ENCODE measurements around the gene SNX27. TPM values are rescaled to one million over a fixed set of nuclear protein-coding genes. Genes with fewer than 3 reads are reported as not detected.

SNX27 gene
- total and polyA plus RNA-seq, 11 donors, result 9.6 to 39.4 (median 29.0) TPM

DNA sequence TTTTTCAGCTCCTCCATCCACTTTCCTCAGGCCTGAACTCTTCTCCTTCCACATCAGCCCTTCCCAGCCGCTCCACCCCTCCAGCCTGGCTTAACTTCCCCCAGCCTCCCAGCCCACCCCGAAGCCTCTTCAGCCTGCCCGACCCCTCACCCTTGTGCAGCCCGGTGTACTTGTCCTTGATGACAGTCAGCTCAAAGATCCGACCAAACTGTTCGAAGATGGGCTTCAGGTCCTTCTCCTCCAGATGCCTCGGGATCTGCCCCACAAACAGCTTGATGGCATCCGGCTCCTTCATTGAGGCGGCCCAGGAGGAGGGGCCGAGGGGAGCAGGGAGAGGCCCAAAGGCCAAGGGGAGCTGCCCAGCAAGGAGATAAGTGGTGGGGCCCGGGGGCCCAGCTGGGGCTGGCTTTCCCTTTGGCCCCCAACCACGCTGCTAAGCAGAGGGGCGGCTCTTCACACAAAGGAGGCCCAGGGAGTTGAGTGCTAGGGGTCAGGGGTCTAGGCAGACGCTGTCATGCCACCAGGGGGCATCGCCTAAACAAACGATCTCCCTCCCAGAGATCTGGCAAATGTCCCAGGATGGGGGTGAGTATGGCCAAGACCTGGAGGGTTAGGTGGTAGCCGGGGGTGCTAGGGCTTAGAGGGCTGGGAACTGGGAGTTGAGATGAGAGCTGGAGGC is 104.0 kb downstream of the SNX27 start:
- no peaks in the 10 kb centered on the region for H3K9me3 ChIP-seq
- H3K27me3 ChIP-seq, result peaks cover 0 to 36% (median 10%) of the 10 kb centered on the region in 9 donors
- WGBS, 4 donors, result 34 to 45% (median 39%) methylated on average over 17 of the region's 17 CpGs
- intact Hi-C loops (cut with DNase I), result no loop called here
- peaks cover 0 to 41% (median 24%) of the 10 kb centered on the region in 12 donors for H3K4me1 ChIP-seq
- no peaks in the 10 kb centered on the region for H3K36me3 ChIP-seq
- H3K27ac ChIP-seq, result no peak overlapping the region
- TF ChIP-seq, protein P1, sequence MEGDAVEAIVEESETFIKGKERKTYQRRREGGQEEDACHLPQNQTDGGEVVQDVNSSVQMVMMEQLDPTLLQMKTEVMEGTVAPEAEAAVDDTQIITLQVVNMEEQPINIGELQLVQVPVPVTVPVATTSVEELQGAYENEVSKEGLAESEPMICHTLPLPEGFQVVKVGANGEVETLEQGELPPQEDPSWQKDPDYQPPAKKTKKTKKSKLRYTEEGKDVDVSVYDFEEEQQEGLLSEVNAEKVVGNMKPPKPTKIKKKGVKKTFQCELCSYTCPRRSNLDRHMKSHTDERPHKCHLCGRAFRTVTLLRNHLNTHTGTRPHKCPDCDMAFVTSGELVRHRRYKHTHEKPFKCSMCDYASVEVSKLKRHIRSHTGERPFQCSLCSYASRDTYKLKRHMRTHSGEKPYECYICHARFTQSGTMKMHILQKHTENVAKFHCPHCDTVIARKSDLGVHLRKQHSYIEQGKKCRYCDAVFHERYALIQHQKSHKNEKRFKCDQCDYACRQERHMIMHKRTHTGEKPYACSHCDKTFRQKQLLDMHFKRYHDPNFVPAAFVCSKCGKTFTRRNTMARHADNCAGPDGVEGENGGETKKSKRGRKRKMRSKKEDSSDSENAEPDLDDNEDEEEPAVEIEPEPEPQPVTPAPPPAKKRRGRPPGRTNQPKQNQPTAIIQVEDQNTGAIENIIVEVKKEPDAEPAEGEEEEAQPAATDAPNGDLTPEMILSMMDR (IDR thresholded peaks at IDR 0.05), result no peak
- no peak for TF ChIP-seq POLR2A (IDR thresholded peaks at IDR 0.05)
- ATAC-seq (no peak), DNase-seq (no peak)
- H3K4me3 ChIP-seq, result no peak overlapping the region

DNA sequence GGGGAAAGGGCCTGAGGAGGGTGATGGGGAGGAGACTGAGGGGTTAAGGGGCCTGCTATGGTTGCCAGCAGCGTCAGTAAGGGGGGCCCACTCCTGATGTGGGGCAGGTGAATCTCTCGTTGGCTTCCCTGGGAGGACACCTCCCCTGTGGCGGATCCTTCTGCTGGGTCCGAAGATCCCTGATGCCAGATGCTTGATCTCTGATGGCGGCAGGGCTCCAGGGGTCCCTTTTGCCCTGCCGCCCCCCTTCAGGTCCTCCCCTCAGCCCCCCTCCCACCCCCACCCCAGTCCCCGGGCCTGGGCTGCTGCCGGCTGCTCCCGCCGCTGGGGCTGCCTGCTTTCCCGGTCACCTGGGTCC is 104.5 kb downstream of the SNX27 start:
- DNase-seq, result no peak
- 4 to 11% (median 8%) methylated on average over 2 to 11 of the region's 11 CpGs for WGBS, 4 donors
- Histone ChIP-seq H3K9me3 (no peaks in the 10 kb centered on the region), H3K36me3 (no peaks in the 10 kb centered on the region), H3K4me1 (peaks cover 0 to 46% (median 25%) of the 10 kb centered on the region in 12 donors), H3K4me3 (no peak overlapping the region), H3K27ac (no peak overlapping the region), H3K27me3 (peaks cover 0 to 36% (median 7%) of the 10 kb centered on the region in 9 donors)
- intact Hi-C loops (cut with DNase I), result no loop called here
- TF ChIP-seq, protein P1 (IDR thresholded peaks at IDR 0.05), result no peak
- no peak for TF ChIP-seq POLR2A (IDR thresholded peaks at IDR 0.05)
- no peak for ATAC-seq

DNA sequence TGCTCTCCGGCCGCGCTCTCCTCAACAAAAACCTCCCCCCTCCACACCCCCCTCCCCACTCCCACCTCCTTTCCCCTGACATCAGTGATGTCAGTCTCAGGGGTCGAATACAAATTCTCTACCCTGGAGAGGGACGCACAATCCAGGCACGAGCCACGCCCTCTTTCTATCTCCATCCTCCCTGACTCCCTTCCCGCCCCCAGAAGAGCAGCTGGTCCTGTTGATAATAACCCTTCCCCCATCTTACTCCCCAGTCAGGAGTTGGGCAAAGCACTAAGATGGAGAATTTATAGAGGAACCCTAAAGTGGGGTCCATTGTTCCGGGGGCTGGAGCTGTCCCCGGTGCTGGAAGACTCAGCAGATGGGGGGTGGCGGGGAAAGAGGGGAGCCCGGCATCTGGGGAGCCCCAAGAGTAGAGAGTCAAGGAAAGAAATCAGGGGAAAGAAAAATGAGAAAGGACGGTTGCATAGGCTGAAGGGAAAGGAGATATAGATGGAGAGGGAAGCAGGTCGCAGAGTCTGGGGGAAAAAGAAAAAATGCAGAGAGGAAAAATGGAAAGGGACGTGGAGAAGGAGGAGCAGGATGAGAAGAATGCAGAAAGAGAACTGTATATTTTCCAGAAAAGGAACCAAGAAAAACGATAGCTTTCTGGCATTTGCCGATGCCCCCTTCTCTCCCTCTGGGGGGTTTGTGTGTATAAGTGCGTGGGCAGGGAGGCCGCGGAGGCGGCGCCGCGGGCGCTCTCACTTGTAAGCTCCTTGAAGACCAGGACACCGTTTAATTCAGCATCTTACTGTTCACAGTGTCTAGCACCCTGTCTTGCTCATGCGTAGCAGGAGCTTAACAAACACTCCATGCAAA is 105.2 kb downstream of the SNX27 start, which contains the start of gene CELF3:
CELF3 (minus strand) TSS at position 33 of the 861 bp plus-strand sequence. CDS start 783 bp downstream, outside the sequence.
- H3K27me3 ChIP-seq, result peaks cover 0 to 36% (median 7%) of the 10 kb centered on the region in 9 donors
- peak within 1 kb of the TSS in 1 of 12 donors; percentile 29 for H3K27ac ChIP-seq
- H3K9me3 ChIP-seq, result no peaks in the 10 kb centered on the region
- H3K4me1 ChIP-seq, result peaks cover 0 to 51% (median 31%) of the 10 kb centered on the region in 12 donors
- WGBS, 4 donors, result 7 to 11% (median 10%) methylated on average over 24 to 27 of the region's 27 CpGs
- H3K4me3 ChIP-seq, result peak within 1 kb of the TSS in 6 of 12 donors; percentile 5 to 33 (median 14)
- ATAC-seq (peak in 1 of 4 donors; percentile 16), DNase-seq (no peak)
- H3K36me3 ChIP-seq, result no peaks in the 10 kb centered on the region
- no peak for TF ChIP-seq POLR2A (IDR thresholded peaks at IDR 0.05)
- intact Hi-C loops (cut with DNase I), result no loop called here

DNA sequence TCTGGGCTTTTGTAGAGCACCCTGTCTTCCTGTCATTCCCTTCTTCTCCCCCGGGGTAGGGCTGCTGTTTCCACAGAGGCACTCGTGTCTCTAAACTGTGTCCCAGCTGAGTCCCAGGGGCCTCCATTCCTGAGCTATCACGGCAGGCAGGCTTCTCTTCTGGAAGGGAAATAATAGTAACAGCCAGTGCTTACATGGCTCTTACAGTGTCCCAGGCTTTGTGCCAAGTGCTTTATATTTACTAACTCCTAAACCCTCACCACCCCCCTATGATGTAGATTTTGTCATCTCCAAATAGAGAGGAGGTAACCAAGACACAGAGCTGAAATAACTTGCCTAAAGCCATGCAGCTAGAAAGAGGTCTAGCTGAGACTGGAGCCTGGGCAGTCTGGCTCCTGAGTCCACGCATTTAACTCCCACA is 106.2 kb downstream of the SNX27 start:
- Histone ChIP-seq H3K27ac (peak overlapping the region in 5 of 12 donors; percentile 9 to 39 (median 37)), H3K36me3 (no peaks in the 10 kb centered on the region), H3K4me1 (peaks cover 0 to 53% (median 33%) of the 10 kb centered on the region in 12 donors), H3K4me3 (no peak overlapping the region), H3K27me3 (peaks cover 0 to 36% (median 7%) of the 10 kb centered on the region in 9 donors), H3K9me3 (no peaks in the 10 kb centered on the region)
- ATAC-seq (peak; percentile 59 to 65 (median 60)), DNase-seq (peak in 3 of 5 donors; percentile 23 to 64 (median 29))
- WGBS, 4 donors, result 15 to 27% (median 16%) methylated on average over 3 to 4 of the region's 4 CpGs
- intact Hi-C loops (cut with DNase I), result no loop called here
- TF ChIP-seq POLR2A (IDR thresholded peaks at IDR 0.05), result no peak
- TF ChIP-seq, protein P1 (IDR thresholded peaks at IDR 0.05), result no peak

All from heart left ventricle (tissue), 16 donors.